OCI-LY7 (cell line): Measurements from ENCODE around the gene PTEN.

ENCODE experiments used
- CTCF ChIP-seq: fragments of 200-600 bp; sonication (generic); conservative IDR thresholded peaks from 2 replicates; pipeline ENCODE4 v1.5.1; 2014; ENCODE audit warnings: mild to moderate bottlenecking, antibody characterized with exemption, low read length, moderate library complexity, mixed read lengths
- EZH2phosphoT487 ChIP-seq: fragments of 200-600 bp; sonication (generic); IDR thresholded peaks from 2 replicates; pipeline ENCODE4 v1.6.1; 2018; ENCODE audit warnings: low read depth, borderline replicate concordance, mild to moderate bottlenecking, mixed run types, antibody characterized with exemption, low read length, moderate library complexity, mixed read lengths

GRCh38 chr10:87842220-87842641 lies 21.2 kb upstream of the PTEN start:
- TF ChIP-seq CTCF (no peak), EZH2phosphoT487 (no peak)
